IPS-15b (cell line): ENCODE results near the gene KHDRBS2.

Experiments used
- H3K27me3 ChIP-seq: one replicate; pipeline ENCODE4 v1.6.1; 2013; ENCODE audit warnings: low read length; ENCODE audit not compliant: control insufficient read depth, insufficient read depth
- H3K36me3 ChIP-seq: one replicate; pipeline ENCODE4 v1.6.1; 2013; ENCODE audit warnings: low read length; ENCODE audit not compliant: control insufficient read depth, insufficient read depth
- H3K4me1 ChIP-seq: one replicate; pipeline ENCODE4 v1.6.1; 2013; ENCODE audit warnings: mild to moderate bottlenecking, low read length; ENCODE audit not compliant: control insufficient read depth, insufficient read depth
- H3K4me3 ChIP-seq: one replicate; pipeline ENCODE4 v1.5.1; 2013; ENCODE audit warnings: low read depth, low read length
- H3K9ac ChIP-seq: one replicate; pipeline ENCODE4 v1.6.1; 2013; ENCODE audit warnings: low read depth, mild to moderate bottlenecking, low read length
- H3K9me3 ChIP-seq: one replicate; pipeline ENCODE4 v1.6.1; 2013; ENCODE audit warnings: mild to moderate bottlenecking, low read length; ENCODE audit not compliant: control insufficient read depth, insufficient read depth

Gene KHDRBS2

GRCh38 chr6:62283365-62283764 lies 2.7 kb downstream of the KHDRBS2 start:
- no peak overlapping the region for H3K9ac ChIP-seq
- peaks cover 25% of the 10 kb centered on the region for H3K27me3 ChIP-seq
- H3K36me3 ChIP-seq, result no peaks in the 10 kb centered on the region
- no peaks in the 10 kb centered on the region for H3K9me3 ChIP-seq
- no peaks in the 10 kb centered on the region for H3K4me1 ChIP-seq
- no peak overlapping the region for H3K4me3 ChIP-seq

GRCh38 chr6:62280099-62280498 lies 5.9 kb downstream of the KHDRBS2 start:
- H3K27me3 ChIP-seq, result peaks cover 5% of the 10 kb centered on the region
- H3K36me3 ChIP-seq, result no peaks in the 10 kb centered on the region
- no peak overlapping the region for H3K4me3 ChIP-seq
- H3K4me1 ChIP-seq, result no peaks in the 10 kb centered on the region
- H3K9me3 ChIP-seq, result no peaks in the 10 kb centered on the region
- no peak overlapping the region for H3K9ac ChIP-seq

- no peaks in the 10 kb centered on the region for H3K27me3 ChIP-seq
- H3K4me1 ChIP-seq, result no peaks in the 10 kb centered on the region
- no peaks in the 10 kb centered on the region for H3K36me3 ChIP-seq
- H3K9ac ChIP-seq, result no peak overlapping the region
- no peaks in the 10 kb centered on the region for H3K9me3 ChIP-seq
- H3K4me3 ChIP-seq, result no peak overlapping the region
These were observed 13.9 kb downstream of the KHDRBS2 start for GRCh38 chr6:62272114-62272513.

- Histone ChIP-seq H3K36me3 (no peaks in the 10 kb centered on the region), H3K27me3 (no peaks in the 10 kb centered on the region), H3K4me3 (no peak overlapping the region), H3K9me3 (no peaks in the 10 kb centered on the region), H3K4me1 (no peaks in the 10 kb centered on the region), H3K9ac (no peak overlapping the region)
These were observed 20.0 kb downstream of the KHDRBS2 start for GRCh38 chr6:62265906-62266525.

GRCh38 chr6:62262283-62262682 lies 23.7 kb downstream of the KHDRBS2 start:
- H3K9ac ChIP-seq, result no peak overlapping the region
- no peaks in the 10 kb centered on the region for H3K27me3 ChIP-seq
- H3K9me3 ChIP-seq, result no peaks in the 10 kb centered on the region
- no peaks in the 10 kb centered on the region for H3K36me3 ChIP-seq
- no peaks in the 10 kb centered on the region for H3K4me1 ChIP-seq
- no peak overlapping the region for H3K4me3 ChIP-seq

- Histone ChIP-seq H3K27me3 (no peaks in the 10 kb centered on the region), H3K4me3 (no peak overlapping the region), H3K9me3 (no peaks in the 10 kb centered on the region), H3K9ac (no peak overlapping the region), H3K4me1 (no peaks in the 10 kb centered on the region), H3K36me3 (no peaks in the 10 kb centered on the region)
These were observed 39.9 kb downstream of the KHDRBS2 start for GRCh38 chr6:62246087-62246486.

GRCh38 chr6:62236784-62237183 lies 49.2 kb downstream of the KHDRBS2 start:
- Histone ChIP-seq H3K4me3 (no peak overlapping the region), H3K9me3 (no peaks in the 10 kb centered on the region), H3K9ac (no peak overlapping the region), H3K4me1 (no peaks in the 10 kb centered on the region), H3K36me3 (no peaks in the 10 kb centered on the region), H3K27me3 (no peaks in the 10 kb centered on the region)

GRCh38 chr6:62229231-62229630 lies 56.8 kb downstream of the KHDRBS2 start:
- Histone ChIP-seq H3K4me1 (no peaks in the 10 kb centered on the region), H3K4me3 (no peak overlapping the region), H3K36me3 (no peaks in the 10 kb centered on the region), H3K9ac (no peak overlapping the region), H3K27me3 (no peaks in the 10 kb centered on the region), H3K9me3 (no peaks in the 10 kb centered on the region)

GRCh38 chr6:62217866-62218265 lies 68.2 kb downstream of the KHDRBS2 start:
- Histone ChIP-seq H3K9ac (no peak overlapping the region), H3K4me3 (no peak overlapping the region), H3K9me3 (no peaks in the 10 kb centered on the region), H3K27me3 (no peaks in the 10 kb centered on the region), H3K4me1 (no peaks in the 10 kb centered on the region), H3K36me3 (no peaks in the 10 kb centered on the region)

GRCh38 chr6:62202078-62202477 lies 83.9 kb downstream of the KHDRBS2 start:
- H3K4me3 ChIP-seq, result no peak overlapping the region
- H3K9ac ChIP-seq, result no peak overlapping the region
- H3K4me1 ChIP-seq, result no peaks in the 10 kb centered on the region
- no peaks in the 10 kb centered on the region for H3K9me3 ChIP-seq
- no peaks in the 10 kb centered on the region for H3K36me3 ChIP-seq
- H3K27me3 ChIP-seq, result no peaks in the 10 kb centered on the region

GRCh38 chr6:62192593-62192992 lies 93.4 kb downstream of the KHDRBS2 start:
- Histone ChIP-seq H3K9me3 (no peaks in the 10 kb centered on the region), H3K9ac (no peak overlapping the region), H3K36me3 (no peaks in the 10 kb centered on the region), H3K4me1 (peaks cover 3% of the 10 kb centered on the region), H3K27me3 (no peaks in the 10 kb centered on the region), H3K4me3 (no peak overlapping the region)

GRCh38 chr6:62175195-62175594 lies 110.8 kb downstream of the KHDRBS2 start:
- no peaks in the 10 kb centered on the region for H3K9me3 ChIP-seq
- no peaks in the 10 kb centered on the region for H3K36me3 ChIP-seq
- no peak overlapping the region for H3K9ac ChIP-seq
- no peaks in the 10 kb centered on the region for H3K27me3 ChIP-seq
- H3K4me1 ChIP-seq, result no peaks in the 10 kb centered on the region
- H3K4me3 ChIP-seq, result no peak overlapping the region
